GM12874 (cell line): ENCODE measurements around the gene STEAP4.

Experiments
- CTCF ChIP-seq: IDR thresholded peaks from 2 replicates; pipeline ENCODE4 v1.5.1; 2011; ENCODE audit warnings: low read depth, mild to moderate bottlenecking, control low read depth, low read length, moderate library complexity; ENCODE audit not compliant: insufficient read depth

The STEAP4 gene

GRCh38 chr7:88226886-88227516, 79.7 kb downstream of the STEAP4 start:
- no peak for TF ChIP-seq CTCF

- no peak for TF ChIP-seq CTCF
Measured at GRCh38 chr7:88226201-88226600, 80.5 kb downstream of the STEAP4 start.

- TF ChIP-seq CTCF: no peak
Measured at GRCh38 chr7:88224601-88225275, 82.0 kb downstream of the STEAP4 start.

- TF ChIP-seq CTCF: no peak
Measured at GRCh38 chr7:88223265-88223664, 83.4 kb downstream of the STEAP4 start.
